A549 (cell line): ENCODE results near the gene KIF7. TPM values are rescaled to one million over a fixed set of nuclear protein-coding genes. Genes with fewer than 3 reads are reported as not detected.
A peak's percentile ranks its signal among the peaks of the same experiment; 100 is the strongest.

Source experiments
- ATAC-seq, 2 experiments: fragments of 200-7000 bp in 1 of 2; fragments of >200 bp in 1 of 2; cut with Nextera tagmentation in 1 of 2; cut with Tn5 transposase in 1 of 2; 3 replicates each; pipeline versions ENCODE4 v1.8.0 to v1.9.1; 2018 to 2020; ENCODE audit warnings: mild to moderate bottlenecking in 1 of 2, moderate library complexity in 1 of 2
- CTCF ChIA-PET: fragments of 300-600 bp; sonication (Branson Sonifier 250); formaldehyde crosslinking; extraction: SDS; loops from one replicate; lab custom pipeline; 2021; ENCODE audit warnings: antibody characterized with exemption, inconsistent platforms; lab: Yijun Ruan, JAX
- POLR2A ChIA-PET: fragments of 350-600 bp; formaldehyde crosslinking; extraction: SDS; loops from one replicate; lab custom pipeline; 2021; ENCODE audit warnings: antibody characterized with exemption, inconsistent platforms; lab: Yijun Ruan, JAX
- DNase-seq, 2 experiments: peaks; one replicate each; pipeline versions ENCODE4 v3.0.0 to v3.0.0-alpha.2; 2011 to 2016; ENCODE audit warnings: low read depth in 1 of 2, low spot score in 1 of 2
- FAIRE-seq: peaks from 2 replicates; lab custom pipeline; 2011; peaks lifted over from hg19 to GRCh38; lab: Jason Lieb, UNC
- H3K27ac ChIP-seq, 2 experiments: fragments of >200 bp; sonication (Bioruptor Twin); formaldehyde crosslinking; 3 replicates each; pipeline ENCODE4 v1.5.1; 2016 to 2017
- H3K4me1 ChIP-seq: fragments of >200 bp; sonication (Bioruptor Twin); formaldehyde crosslinking; 3 replicates; pipeline ENCODE4 v1.6.1; 2016
- H3K4me2 ChIP-seq: fragments of >200 bp; sonication (Bioruptor Twin); formaldehyde crosslinking; 3 replicates; pipeline ENCODE4 v1.6.1; 2016
- H3K4me3 ChIP-seq: fragments of >200 bp; sonication (Bioruptor Twin); formaldehyde crosslinking; 3 replicates; pipeline ENCODE4 v1.5.1; 2016
- H3K9me3 ChIP-seq: fragments of >200 bp; sonication (Bioruptor Twin); formaldehyde crosslinking; 3 replicates; pipeline ENCODE4 v1.6.1; 2016
- BHLHE40 ChIP-seq: IDR thresholded peaks from 2 replicates; pipeline ENCODE4 v1.6.1; 2012; ENCODE audit warnings: low read depth, low read length, inconsistent platforms
- CEBPB ChIP-seq, 2 experiments: fragments of >200 bp in 1 of 2; sonication (Bioruptor Twin) in 1 of 2; formaldehyde crosslinking in 1 of 2; IDR thresholded peaks; 2 replicates each; pipeline ENCODE4 v1.6.1; 2012 to 2016
- CHD4 ChIP-seq: fragments of 200-600 bp; sonication (generic); IDR thresholded peaks from 2 replicates; pipeline ENCODE4 v1.6.1; 2016; ENCODE audit warnings: antibody characterized with exemption, mild to moderate bottlenecking, borderline replicate concordance
- EHF ChIP-seq: fragments of 250-450 bp; sonication (Bioruptor Pico); IDR thresholded peaks from 2 replicates; pipeline ENCODE4 v1.5.0; 2020; ENCODE audit warnings: mild to moderate bottlenecking
- FOSB ChIP-seq: fragments of 250-450 bp; sonication (Bioruptor Pico); IDR thresholded peaks from 2 replicates; pipeline ENCODE4 v1.5.0; 2020; ENCODE audit warnings: mild to moderate bottlenecking, moderate library complexity
- FOSL2 ChIP-seq, 2 experiments: fragments of 450-650 bp in 1 of 2; fragments of >200 bp in 1 of 2; sonication (Bioruptor Twin) in 1 of 2; formaldehyde crosslinking; IDR thresholded peaks; 2 replicates each; pipeline versions ENCODE4 v1.5.0 to v1.6.1; 2016 to 2020; ENCODE audit warnings: mild to moderate bottlenecking in 1 of 2, moderate library complexity in 1 of 2
- HMGXB4 ChIP-seq: fragments of 250-450 bp; sonication (Bioruptor Pico); IDR thresholded peaks from 2 replicates; pipeline ENCODE4 v1.5.0; 2021; ENCODE audit warnings: mild to moderate bottlenecking, moderate library complexity, borderline replicate concordance
- JUN ChIP-seq, 2 experiments: fragments of >200 bp; sonication (Bioruptor Twin); formaldehyde crosslinking; IDR thresholded peaks; 2 replicates in 1 of 2; 3 replicates in 1 of 2; pipeline ENCODE4 v1.6.1; 2016 to 2017
- KDM1A ChIP-seq: fragments of 200-600 bp; sonication (generic); IDR thresholded peaks from 2 replicates; pipeline ENCODE4 v1.6.1; 2016; ENCODE audit warnings: low read depth, mild to moderate bottlenecking
- MAX ChIP-seq: IDR thresholded peaks from 2 replicates; pipeline ENCODE4 v1.6.1; 2012
- MYC ChIP-seq: IDR thresholded peaks from 2 replicates; pipeline ENCODE4 v1.6.1; 2012; ENCODE audit warnings: mild to moderate bottlenecking, inconsistent platforms, low read length, improper control_type of control experiment, borderline replicate concordance
- NFE2L2 ChIP-seq: fragments of 150-350 bp; conservative IDR thresholded peaks from 2 replicates; pipeline ENCODE4 v1.6.1; 2014; ENCODE audit warnings: low read length
- PHF8 ChIP-seq: fragments of 200-600 bp; sonication (generic); IDR thresholded peaks from 2 replicates; pipeline ENCODE4 v1.6.1; 2016; ENCODE audit warnings: low read depth, mild to moderate bottlenecking, antibody characterized with exemption, moderate library complexity, borderline replicate concordance
- POLR2A ChIP-seq: IDR thresholded peaks from 2 replicates; pipeline ENCODE4 v1.6.1; 2012; ENCODE audit warnings: mild to moderate bottlenecking, low read length
- RARB ChIP-seq: fragments of 250-450 bp; sonication (Bioruptor Pico); IDR thresholded peaks from 2 replicates; pipeline ENCODE4 v1.8.0; 2021; ENCODE audit warnings: mild to moderate bottlenecking, moderate library complexity
- RCOR1 ChIP-seq: fragments of 150-350 bp; IDR thresholded peaks from 2 replicates; pipeline ENCODE4 v1.6.1; 2014; ENCODE audit warnings: antibody characterized with exemption, low read length, low read depth
- REST ChIP-seq: fragments of 200-600 bp; sonication (generic); IDR thresholded peaks from 2 replicates; pipeline ENCODE4 v1.6.1; 2016; ENCODE audit warnings: antibody characterized with exemption, mild to moderate bottlenecking, moderate library complexity
- RNF2 ChIP-seq: fragments of 200-600 bp; sonication (generic); IDR thresholded peaks from 2 replicates; pipeline ENCODE4 v1.6.1; 2016; ENCODE audit warnings: low read depth, mild to moderate bottlenecking, antibody characterized with exemption, moderate library complexity, borderline replicate concordance
- SREBF2 ChIP-seq: fragments of 450-650 bp; IDR thresholded peaks from 2 replicates; pipeline ENCODE4 v1.6.1; 2014; ENCODE audit warnings: mild to moderate bottlenecking, moderate library complexity
- TFCP2L1 ChIP-seq: fragments of 250-450 bp; sonication (Bioruptor Pico); IDR thresholded peaks from 2 replicates; pipeline ENCODE4 v1.5.0; 2021; ENCODE audit warnings: mild to moderate bottlenecking
- TP53 ChIP-seq: fragments of 250-450 bp; sonication (Bioruptor Pico); IDR thresholded peaks from 2 replicates; pipeline ENCODE4 v1.5.0; 2021; ENCODE audit warnings: mild to moderate bottlenecking, moderate library complexity
- ZSCAN20 ChIP-seq: fragments of 250-450 bp; sonication (Bioruptor Pico); IDR thresholded peaks from 2 replicates; pipeline ENCODE4 v1.8.0; 2022; ENCODE audit warnings: mild to moderate bottlenecking, moderate library complexity
- WGBS: methylation state at CpG from one replicate; pipeline ENCODE4 v1.1.6; 2017; ENCODE audit errors: missing lambda C conversion rate; 5-methylcytosine and 5-hydroxymethylcytosine counted together
- polyA plus RNA-seq, 4 experiments: library from polyadenylated mRNA; depleted of rRNA in 3 of 4; stranded (reverse); fragments of >200 nt; fragmentation: RNase III in 1 of 4; extraction: RNeasy Plus Mini Kit Qiagen cat#74134 plus additional on column Dnase treatment in 1 of 4; gene quantifications; 2 replicates in 3 of 4; 3 replicates in 1 of 4; pipeline ENCODE4 v1.2.3, GENCODE V29; 2011 to 2017

Gene KIF7
- polyA plus RNA-seq, 2 of the 4 experiments (the other 2 are of a cell fraction), result 2.2 to 4.1 TPM

- FAIRE-seq, result no peak
- WGBS, result 88% methylated on average over 8 of the region's 8 CpGs
- Histone ChIP-seq H3K4me2 (peak overlapping the region; percentile 71), H3K4me3 (no peak overlapping the region; the same call in 2 of the 3 replicates), H3K9me3 (no peaks in the 10 kb centered on the region), H3K27ac (peak overlapping the region; percentile 74 to 89; a peak in 5 of 6 replicates), H3K4me1 (peaks cover 8% of the 10 kb centered on the region; the same call in 1 of the 3 replicates)
- no peak for TF ChIP-seq TFCP2L1 (CRISPR knock-in tag)
- TF ChIP-seq FOSB (CRISPR knock-in tag), result no peak
- TF ChIP-seq PHF8, result no peak
- no peak for TF ChIP-seq NFE2L2
- no peak for TF ChIP-seq RCOR1
- TF ChIP-seq HMGXB4 (CRISPR knock-in tag), result no peak
- no peak for TF ChIP-seq CEBPB (IDR thresholded peaks at IDR 0.05)
- no peak for TF ChIP-seq SREBF2
- peak; percentile 32 to 54 for ATAC-seq
- ChIA-PET CTCF (interaction anchor here (1.1 to 10.6 kb wide), 2 partner anchors 19 to 222 kb away, joined by 3 to 126 read pairs; no protein-coding TSS in a partner anchor), POLR2A (interaction anchor here (1.4 kb wide), 1 partner anchor 9 kb away, joined by 4 read pairs; no protein-coding TSS in a partner anchor)
- no peak for DNase-seq
Measured at GRCh38 chr15:89666184-89666857, 11.1 kb upstream of the KIF7 start.

GRCh38 chr15:89665449-89666181, 10.3 kb upstream of the KIF7 start:
- ATAC-seq (peak; percentile 66 to 80), DNase-seq (peak; percentile 50 to 71), FAIRE-seq (no peak)
- peaks cover 8% of the 10 kb centered on the region; the same call in 1 of the 3 replicates for H3K4me1 ChIP-seq
- 17% methylated on average over 43 of the region's 72 CpGs for WGBS
- peak overlapping the region; percentile 71 for H3K4me2 ChIP-seq
- POLR2A ChIA-PET, result interaction anchor here (0.5 to 1.4 kb wide), 3 partner anchors 9 to 133 kb away, joined by 3 to 4 read pairs (median 3); no protein-coding TSS in a partner anchor
- peak overlapping the region; percentile 74 to 89 for H3K27ac ChIP-seq
- no peaks in the 10 kb centered on the region for H3K9me3 ChIP-seq
- CTCF ChIA-PET, result interaction anchor here (0.6 to 10.6 kb wide), 5 partner anchors 8 to 518 kb away, joined by 3 to 126 read pairs (median 3); no protein-coding TSS in a partner anchor
- H3K4me3 ChIP-seq, result peak overlapping the region; percentile 50
- TF ChIP-seq POLR2A (peak; percentile 48), MYC (no peak), JUN (IDR thresholded peaks at IDR 0.05) (no peak)
- TF ChIP-seq, all 56 proteins: peak for 1

- FAIRE-seq (peak; percentile 43), DNase-seq (no peak), ATAC-seq (no peak)
- 90% methylated on average over 13 of the region's 13 CpGs for WGBS
- H3K4me2 ChIP-seq, result peak overlapping the region; percentile 71
- ChIA-PET POLR2A (interaction anchor here (0.6 to 1.4 kb wide), 2 partner anchors 8 to 86 kb away, joined by 3 to 4 read pairs; no protein-coding TSS in a partner anchor), CTCF (interaction anchor here (0.6 to 10.6 kb wide), 5 partner anchors 9 to 517 kb away, joined by 3 to 126 read pairs (median 3); partner anchors contain the start of gene PLIN1)
- H3K9me3 ChIP-seq, result no peaks in the 10 kb centered on the region
- peak overlapping the region; percentile 50 for H3K4me3 ChIP-seq
- peaks cover 8% of the 10 kb centered on the region; the same call in 1 of the 3 replicates for H3K4me1 ChIP-seq
- peak overlapping the region; percentile 74 to 89; a peak in 5 of 6 replicates for H3K27ac ChIP-seq
- TF ChIP-seq CHD4 (no peak), REST (no peak), RCOR1 (no peak), SREBF2 (no peak), TP53 (CRISPR knock-in tag) (no peak), ZSCAN20 (CRISPR knock-in tag) (no peak), CEBPB (IDR thresholded peaks at IDR 0.05) (no peak), RARB (CRISPR knock-in tag) (no peak), EHF (CRISPR knock-in tag) (no peak), MAX (no peak), FOSL2 (IDR thresholded peaks at IDR 0.05) (no peak), FOSL2 (CRISPR knock-in tag; IDR thresholded peaks at IDR 0.05) (no peak), FOSB (CRISPR knock-in tag) (no peak), BHLHE40 (no peak), KDM1A (no peak), RNF2 (no peak)
Measured at GRCh38 chr15:89664441-89665350, 9.4 kb upstream of the KIF7 start.
